Esophagus muscularis mucosa (tissue), 3 donors: ENCODE data around the gene GLI3.

Experiments used
- POLR2AphosphoS5 ChIP-seq, 2 donors: sonication (generic); formaldehyde crosslinking; IDR thresholded peaks; one replicate each; pipeline ENCODE4 v1.6.1; 2017; ENCODE audit warnings: antibody characterized with exemption in 2 of 2
- TF ChIP-seq, protein P1 (sequence below), 3 experiments: fragments of 200-600 bp in 2 of 3; fragments of 450-650 bp in 1 of 3; sonication (generic) in 2 of 3; IDR thresholded peaks; one replicate each; pipeline ENCODE4 v1.5.1; 2017 to 2019; ENCODE audit warnings: antibody characterized with exemption in 3 of 3, mild to moderate bottlenecking in 2 of 3, moderate library complexity in 1 of 3

DNA sequence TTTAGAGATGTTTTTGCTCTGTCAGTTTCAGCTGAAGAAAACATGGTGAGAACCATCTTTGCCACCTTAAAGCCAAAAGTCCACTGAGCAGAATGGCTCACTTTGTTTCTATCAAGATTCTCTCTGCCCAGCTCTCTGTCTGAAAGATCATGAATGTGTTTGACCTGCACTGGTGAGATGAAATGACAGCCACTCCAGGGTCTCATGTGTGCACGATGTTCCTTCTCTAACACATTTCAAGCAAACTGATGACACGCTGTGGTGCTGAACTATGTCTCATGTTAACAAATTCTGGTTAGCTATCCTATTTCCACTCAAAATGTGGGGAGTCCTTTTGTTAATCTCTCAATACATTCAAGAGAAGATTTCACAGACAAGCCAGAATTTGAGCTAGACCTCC, 260.6 kb downstream of the GLI3 start:
- TF ChIP-seq, protein P1, sequence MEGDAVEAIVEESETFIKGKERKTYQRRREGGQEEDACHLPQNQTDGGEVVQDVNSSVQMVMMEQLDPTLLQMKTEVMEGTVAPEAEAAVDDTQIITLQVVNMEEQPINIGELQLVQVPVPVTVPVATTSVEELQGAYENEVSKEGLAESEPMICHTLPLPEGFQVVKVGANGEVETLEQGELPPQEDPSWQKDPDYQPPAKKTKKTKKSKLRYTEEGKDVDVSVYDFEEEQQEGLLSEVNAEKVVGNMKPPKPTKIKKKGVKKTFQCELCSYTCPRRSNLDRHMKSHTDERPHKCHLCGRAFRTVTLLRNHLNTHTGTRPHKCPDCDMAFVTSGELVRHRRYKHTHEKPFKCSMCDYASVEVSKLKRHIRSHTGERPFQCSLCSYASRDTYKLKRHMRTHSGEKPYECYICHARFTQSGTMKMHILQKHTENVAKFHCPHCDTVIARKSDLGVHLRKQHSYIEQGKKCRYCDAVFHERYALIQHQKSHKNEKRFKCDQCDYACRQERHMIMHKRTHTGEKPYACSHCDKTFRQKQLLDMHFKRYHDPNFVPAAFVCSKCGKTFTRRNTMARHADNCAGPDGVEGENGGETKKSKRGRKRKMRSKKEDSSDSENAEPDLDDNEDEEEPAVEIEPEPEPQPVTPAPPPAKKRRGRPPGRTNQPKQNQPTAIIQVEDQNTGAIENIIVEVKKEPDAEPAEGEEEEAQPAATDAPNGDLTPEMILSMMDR (IDR thresholded peaks at IDR 0.05), result no peak
- no peak for TF ChIP-seq POLR2AphosphoS5 (IDR thresholded peaks at IDR 0.05)
